ENCODE measurements around the gene MSN. TPM values are rescaled to one million over a fixed set of nuclear protein-coding genes. Genes with fewer than 3 reads are reported as not detected.
"Not testable (repeated sequence)": the region's sequence is repeated elsewhere in the genome, so short reads cannot be mapped to it uniquely, and the experiment has no call there.

Gene MSN
- total and polyA plus RNA-seq, 2 of the 13 experiments (the other 11 are each of a cell fraction or from before 2014, with no cell fraction given) = 0.15 TPM; not detected in 1

DNA sequence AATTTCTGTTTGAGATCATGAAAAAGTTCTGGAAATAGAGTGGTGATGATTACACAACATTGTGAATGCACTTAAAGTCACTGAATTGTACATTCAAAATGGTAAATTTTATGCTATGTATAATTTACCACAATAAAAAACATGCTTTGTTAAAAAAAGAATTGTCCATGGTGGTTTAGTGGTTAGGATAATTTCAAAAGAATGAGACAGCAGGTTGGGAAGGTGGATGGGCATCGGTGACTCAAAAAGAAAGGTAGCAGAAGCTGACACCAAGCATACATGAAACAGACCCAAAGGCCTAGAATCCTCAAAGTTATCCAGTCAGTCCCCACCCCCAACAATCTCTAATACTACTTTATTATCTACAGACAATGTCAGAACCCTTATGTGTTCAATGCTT, 91.1 kb downstream of the MSN start:
- DNase-seq (ENCODE audit: low spot score) (no peak), ATAC-seq (no peak), FAIRE-seq (no peak)
- Histone ChIP-seq H4K20me1 (ENCODE audit: insufficient read depth, low read length) (no peaks in the 10 kb centered on the region), H3K79me2 (ENCODE audit: insufficient read depth, low read length) (no peaks in the 10 kb centered on the region), H2AFZ (ENCODE audit: low read length) (no peak overlapping the region), H3K36me3 (replicated peaks in 1 of 2; ENCODE audit: control insufficient read depth in 1 of 2, insufficient read depth in 2 of 2, low read length in 2 of 2) (no peaks in the 10 kb centered on the region), H3K4me3 (replicated peaks in 1 of 3; ENCODE audit: insufficient read depth in 1 of 3, low read depth in 2 of 3, low read length in 3 of 3) (no peak overlapping the region), H3K27me3 (ENCODE audit: control insufficient read depth in 1 of 2, insufficient read depth in 2 of 2, low read length in 2 of 2) (no peaks in the 10 kb centered on the region), H3K27ac (ENCODE audit: extremely low read length, insufficient read depth, low read length) (no peak overlapping the region), H3K4me2 (ENCODE audit: low read depth, low read length) (no peak overlapping the region), H3K9me3 (ENCODE audit: low read length) (no peaks in the 10 kb centered on the region), H3K4me1 (ENCODE audit: insufficient read depth, low read length) (no peaks in the 10 kb centered on the region), H3K9ac (ENCODE audit: insufficient read depth, low read depth, low read length) (no peak overlapping the region)
- ChIA-PET POLR2A (no interaction called here), CTCF (ENCODE audit: low intra/inter-chr PET ratio, low total read pairs) (no interaction called here)
- intact Hi-C loops (cut with micrococcal nuclease; ENCODE audit: unreplicated experiment) = no loop called here
- TF ChIP-seq ZKSCAN5 (CRISPR knock-in tag; IDR thresholded peaks at IDR 0.05) (no peak), ZFP1 (CRISPR knock-in tag; IDR thresholded peaks at IDR 0.05) (no peak), ZNF510 (CRISPR knock-in tag; IDR thresholded peaks at IDR 0.05; ENCODE audit: low read depth) (no peak), PAF1 (CRISPR knock-in tag; IDR thresholded peaks at IDR 0.05) (no peak), THAP8 (CRISPR knock-in tag; IDR thresholded peaks at IDR 0.05; ENCODE audit: borderline replicate concordance) (no peak), ZNF230 (CRISPR knock-in tag; IDR thresholded peaks at IDR 0.05) (no peak), PRMT3 (CRISPR knock-in tag; IDR thresholded peaks at IDR 0.05; ENCODE audit: borderline replicate concordance, low read depth) (no peak), E2F2 (CRISPR knock-in tag; IDR thresholded peaks at IDR 0.05; ENCODE audit: borderline replicate concordance) (no peak), TAF1 (CRISPR knock-in tag; IDR thresholded peaks at IDR 0.05) (no peak), ZBTB39 (CRISPR knock-in tag; IDR thresholded peaks at IDR 0.05) (no peak), KAT7 (CRISPR knock-in tag; IDR thresholded peaks at IDR 0.05; ENCODE audit: borderline replicate concordance) (no peak), ZFYVE20 (CRISPR knock-in tag; IDR thresholded peaks at IDR 0.05; ENCODE audit: borderline replicate concordance, low read depth) (no peak), ZNF121 (CRISPR knock-in tag; IDR thresholded peaks at IDR 0.05) (no peak), ZNF589 (CRISPR knock-in tag; conservative IDR thresholded peaks at IDR 0.05) (no peak)
- in situ Hi-C loops (cut with HindIII; ENCODE audit: extremely low pct_ligation_motif_present, low pct_unique_long_range_greater_than_20kb) = no loop called here
- 8% methylated on average over 1 of the region's 1 CpG for WGBS (ENCODE audit: low lambda C conversion rate)
- no TSS peak for BruUV-seq (replicated peaks)

GRCh38 chrX:65759525-65759924, 92.1 kb downstream of the MSN start:
- H2AFZ ChIP-seq (ENCODE audit: low read length); DNase-seq (ENCODE audit: low spot score); H3K27me3 ChIP-seq (ENCODE audit: control insufficient read depth in 1 of 2, insufficient read depth in 2 of 2, low read length in 2 of 2); ATAC-seq; H3K79me2 ChIP-seq (ENCODE audit: insufficient read depth, low read length); POLR2A ChIA-PET; H3K4me2 ChIP-seq (ENCODE audit: low read depth, low read length); H3K4me3 ChIP-seq (replicated peaks in 1 of 3; ENCODE audit: insufficient read depth in 1 of 3, low read depth in 2 of 3, low read length in 3 of 3); H3K27ac ChIP-seq (ENCODE audit: extremely low read length, insufficient read depth, low read length); H3K4me1 ChIP-seq (ENCODE audit: insufficient read depth, low read length); BruUV-seq (replicated peaks); in situ Hi-C loops (cut with HindIII; ENCODE audit: extremely low pct_ligation_motif_present, low pct_unique_long_range_greater_than_20kb); H4K20me1 ChIP-seq (ENCODE audit: insufficient read depth, low read length); H3K36me3 ChIP-seq (replicated peaks in 1 of 2; ENCODE audit: control insufficient read depth in 1 of 2, insufficient read depth in 2 of 2, low read length in 2 of 2); H3K9me3 ChIP-seq (ENCODE audit: low read length); intact Hi-C loops (cut with micrococcal nuclease; ENCODE audit: unreplicated experiment); H3K9ac ChIP-seq (ENCODE audit: insufficient read depth, low read depth, low read length); FAIRE-seq; CTCF ChIA-PET (ENCODE audit: low intra/inter-chr PET ratio, low total read pairs): not testable (repeated sequence)
- no CpG with 5 or more reads among the region's 1 CpG for WGBS (ENCODE audit: low lambda C conversion rate)

Data from HepG2 (cell line).